ENCODE data around the gene ASCC3.

The ASCC3 gene

GRCh38 chr6:100851819-100852218 is 29.3 kb downstream of the ASCC3 start:
- H3K4me2 ChIP-seq (ENCODE audit: low read length): no peak overlapping the region
- H3K9me3 ChIP-seq (ENCODE audit: control insufficient read depth, insufficient read depth, low read length): no peaks in the 10 kb centered on the region
- H3K4me1 ChIP-seq (ENCODE audit: control insufficient read depth, low read length): no peaks in the 10 kb centered on the region
- H3F3A ChIP-seq (ENCODE audit: control insufficient read depth, insufficient read depth): no peaks in the 10 kb centered on the region
- H3K36me3 ChIP-seq (ENCODE audit: control insufficient read depth, low read length): peaks cover 19% of the 10 kb centered on the region
- H3K27ac ChIP-seq (ENCODE audit: low read depth, low read length): no peak overlapping the region
- no peaks in the 10 kb centered on the region for H3K27me3 ChIP-seq (ENCODE audit: control insufficient read depth, low read length)
- no peaks in the 10 kb centered on the region for H4K20me1 ChIP-seq (ENCODE audit: control insufficient read depth, insufficient read depth, low read depth, low read length)
- TF ChIP-seq CTCF (IDR thresholded peaks at IDR 0.05; ENCODE audit: low read depth, low read length, poor library complexity, severe bottlenecking) (no peak), EZH2phosphoT487 (IDR thresholded peaks at IDR 0.05; ENCODE audit: borderline replicate concordance, low read length) (no peak)
- no peak overlapping the region for H3K4me3 ChIP-seq (ENCODE audit: low read length)
- no peaks in the 10 kb centered on the region for H3K79me2 ChIP-seq (ENCODE audit: control insufficient read depth, low read length)
- H3K9me2 ChIP-seq (replicated peaks; ENCODE audit: control insufficient read depth, low read length): no peaks in the 10 kb centered on the region

GRCh38 chr6:100850174-100850573 is 31.0 kb downstream of the ASCC3 start:
- H3F3A ChIP-seq (ENCODE audit: control insufficient read depth, insufficient read depth): no peaks in the 10 kb centered on the region
- no peaks in the 10 kb centered on the region for H3K4me1 ChIP-seq (ENCODE audit: control insufficient read depth, low read length)
- H3K27ac ChIP-seq (ENCODE audit: low read depth, low read length): no peak overlapping the region
- no peaks in the 10 kb centered on the region for H3K9me2 ChIP-seq (replicated peaks; ENCODE audit: control insufficient read depth, low read length)
- H3K27me3 ChIP-seq (ENCODE audit: control insufficient read depth, low read length): no peaks in the 10 kb centered on the region
- TF ChIP-seq EZH2phosphoT487 (IDR thresholded peaks at IDR 0.05; ENCODE audit: borderline replicate concordance, low read length) (no peak), CTCF (IDR thresholded peaks at IDR 0.05; ENCODE audit: low read depth, low read length, poor library complexity, severe bottlenecking) (no peak)
- no peaks in the 10 kb centered on the region for H3K9me3 ChIP-seq (ENCODE audit: control insufficient read depth, insufficient read depth, low read length)
- no peaks in the 10 kb centered on the region for H4K20me1 ChIP-seq (ENCODE audit: control insufficient read depth, insufficient read depth, low read depth, low read length)
- H3K4me2 ChIP-seq (ENCODE audit: low read length): no peak overlapping the region
- peaks cover 4% of the 10 kb centered on the region for H3K79me2 ChIP-seq (ENCODE audit: control insufficient read depth, low read length)
- no peak overlapping the region for H3K4me3 ChIP-seq (ENCODE audit: low read length)
- peaks cover 20% of the 10 kb centered on the region for H3K36me3 ChIP-seq (ENCODE audit: control insufficient read depth, low read length)

GRCh38 chr6:100846276-100846675 is 34.9 kb downstream of the ASCC3 start:
- Histone ChIP-seq H3F3A (ENCODE audit: control insufficient read depth, insufficient read depth) (no peaks in the 10 kb centered on the region), H3K4me2 (ENCODE audit: low read length) (no peak overlapping the region), H3K4me1 (ENCODE audit: control insufficient read depth, low read length) (no peaks in the 10 kb centered on the region), H4K20me1 (ENCODE audit: control insufficient read depth, insufficient read depth, low read depth, low read length) (no peaks in the 10 kb centered on the region), H3K27me3 (ENCODE audit: control insufficient read depth, low read length) (no peaks in the 10 kb centered on the region), H3K36me3 (ENCODE audit: control insufficient read depth, low read length) (peaks cover 24% of the 10 kb centered on the region), H3K79me2 (ENCODE audit: control insufficient read depth, low read length) (peaks cover 19% of the 10 kb centered on the region), H3K27ac (ENCODE audit: low read depth, low read length) (no peak overlapping the region), H3K9me2 (replicated peaks; ENCODE audit: control insufficient read depth, low read length) (no peaks in the 10 kb centered on the region), H3K9me3 (ENCODE audit: control insufficient read depth, insufficient read depth, low read length) (no peaks in the 10 kb centered on the region), H3K4me3 (ENCODE audit: low read length) (no peak overlapping the region)
- no peak for TF ChIP-seq EZH2phosphoT487 (IDR thresholded peaks at IDR 0.05; ENCODE audit: borderline replicate concordance, low read length)
- TF ChIP-seq CTCF (IDR thresholded peaks at IDR 0.05; ENCODE audit: low read depth, low read length, poor library complexity, severe bottlenecking): no peak

- Histone ChIP-seq H3K27me3 (ENCODE audit: control insufficient read depth, low read length) (no peaks in the 10 kb centered on the region), H3K9me3 (ENCODE audit: control insufficient read depth, insufficient read depth, low read length) (no peaks in the 10 kb centered on the region), H3F3A (ENCODE audit: control insufficient read depth, insufficient read depth) (no peaks in the 10 kb centered on the region), H3K4me2 (ENCODE audit: low read length) (no peak overlapping the region), H4K20me1 (ENCODE audit: control insufficient read depth, insufficient read depth, low read depth, low read length) (no peaks in the 10 kb centered on the region), H3K9me2 (replicated peaks; ENCODE audit: control insufficient read depth, low read length) (no peaks in the 10 kb centered on the region), H3K79me2 (ENCODE audit: control insufficient read depth, low read length) (peaks cover 19% of the 10 kb centered on the region), H3K36me3 (ENCODE audit: control insufficient read depth, low read length) (peaks cover 24% of the 10 kb centered on the region), H3K4me1 (ENCODE audit: control insufficient read depth, low read length) (no peaks in the 10 kb centered on the region), H3K27ac (ENCODE audit: low read depth, low read length) (no peak overlapping the region), H3K4me3 (ENCODE audit: low read length) (no peak overlapping the region)
- TF ChIP-seq EZH2phosphoT487 (IDR thresholded peaks at IDR 0.05; ENCODE audit: borderline replicate concordance, low read length) (no peak), CTCF (IDR thresholded peaks at IDR 0.05; ENCODE audit: low read depth, low read length, poor library complexity, severe bottlenecking) (no peak)
These were observed 35.5 kb downstream of the ASCC3 start for GRCh38 chr6:100845676-100846075.

Measured in DOHH2 (cell line).